Uterine smooth muscle cell (primary cell): ENCODE measurements around the gene SETD1B. TPM values are rescaled to one million over a fixed set of nuclear protein-coding genes. Genes with fewer than 3 reads are reported as not detected.

Experiments
- total RNA-seq: library from RNA; depleted of rRNA; stranded (reverse); fragments of >200 nt; gene quantifications from 2 replicates; pipeline ENCODE4 v1.2.3, GENCODE V29; 2014

Gene SETD1B
- total RNA-seq = 4.0 and 4.1 TPM in 2 replicates

DNA sequence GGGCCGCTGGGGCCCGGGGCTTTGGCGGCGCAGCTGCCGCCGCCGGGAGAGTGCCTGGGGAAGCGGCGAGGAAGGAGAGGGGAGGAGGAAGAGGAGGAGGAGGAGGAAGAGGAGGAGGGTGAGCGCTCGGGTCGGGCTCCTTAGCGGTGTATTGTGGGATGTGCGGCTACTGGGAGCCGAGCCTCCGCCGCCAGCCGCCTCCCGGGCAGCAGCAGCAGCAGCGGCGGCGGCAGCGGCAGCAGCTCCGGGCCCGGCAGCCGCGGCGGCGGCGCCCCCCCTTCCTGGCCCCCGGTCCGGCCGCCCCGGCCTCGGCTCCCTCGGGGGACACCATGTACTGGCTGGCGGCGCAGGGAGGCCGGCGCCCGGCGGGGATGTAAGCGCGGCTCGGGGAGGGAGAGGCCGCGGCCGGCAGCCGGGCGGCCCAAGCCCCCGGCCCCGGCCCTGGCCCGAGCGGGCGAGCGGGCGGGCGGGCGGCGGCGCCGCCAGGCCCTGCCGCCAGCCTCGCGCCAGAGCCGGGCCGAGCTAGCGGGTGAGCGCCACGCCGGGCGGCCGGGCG, at the start of gene SETD1B:
Gene SETD1B (plus strand): TSS at position 149 of the 556 bp plus-strand sequence. CDS start 729 bp downstream, outside the sequence.

DNA sequence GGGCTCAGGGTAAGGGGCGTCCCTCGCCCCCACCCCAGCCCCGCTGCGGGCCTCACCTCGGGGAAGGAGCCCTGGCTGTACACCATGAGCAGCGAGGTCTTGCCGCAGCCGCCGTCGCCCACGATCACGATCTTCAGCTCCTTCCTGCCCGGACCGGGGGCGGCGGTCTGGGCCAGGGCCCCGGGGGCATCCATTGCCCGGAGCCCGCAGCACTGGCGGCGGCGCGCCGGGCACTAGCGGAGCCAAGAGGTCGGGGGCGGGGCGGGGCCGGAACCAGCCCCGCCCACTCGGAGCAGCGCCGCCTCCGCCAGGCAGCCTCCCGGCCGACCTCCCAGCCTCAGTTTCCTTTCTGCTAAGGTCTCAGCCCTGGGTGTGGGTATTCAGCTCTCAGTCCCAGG, 10.4 kb upstream of the SETD1B start, which contains the start of gene RHOF:
Gene RHOF (minus strand): TSS at position 249 of the 398 bp plus-strand sequence. CDS start 55 bp downstream, at position 194.

DNA sequence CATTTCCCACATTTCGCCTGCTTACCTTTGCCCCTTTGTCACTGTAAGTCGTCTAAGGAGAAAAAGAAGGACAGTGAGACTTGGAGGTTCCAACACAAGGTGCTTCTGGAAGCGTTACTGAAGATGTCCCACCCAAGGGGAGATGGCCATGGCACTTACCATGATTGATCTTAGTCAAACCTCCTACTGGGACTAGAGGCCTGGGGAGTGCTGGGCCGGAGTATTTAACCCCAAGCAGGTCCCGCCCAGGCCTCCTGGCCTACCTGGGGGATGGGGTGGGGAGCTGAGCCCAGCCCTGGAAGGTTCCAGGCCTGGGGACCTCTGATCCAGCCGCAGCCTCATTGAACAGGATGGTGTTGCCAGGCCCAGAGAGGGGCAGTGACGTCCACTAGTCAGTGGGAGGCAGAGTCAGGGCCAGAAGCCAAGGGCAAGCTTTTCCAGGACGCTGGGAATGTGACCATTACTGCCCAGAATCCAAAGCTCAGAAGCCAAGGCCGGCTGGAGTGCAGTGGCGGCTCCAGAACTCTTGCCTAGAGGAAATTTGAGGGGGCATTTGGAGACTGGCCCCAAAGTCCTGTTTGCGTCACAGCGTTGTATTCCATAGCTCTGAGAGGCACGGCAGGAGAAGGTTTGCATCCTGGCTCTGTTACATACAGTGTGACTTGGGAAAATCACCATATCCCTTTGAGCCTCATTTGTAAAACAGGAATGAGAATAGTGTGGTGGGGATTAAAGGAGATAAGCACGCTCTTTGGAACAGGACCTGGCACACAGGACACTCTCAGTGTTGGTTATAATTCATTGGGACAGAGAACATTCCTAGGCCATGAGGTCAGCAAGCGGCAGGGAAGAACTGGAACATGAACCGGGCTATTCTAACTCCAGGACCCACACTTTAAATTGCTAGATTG, 55.1 kb downstream of the SETD1B start, which contains the start of gene HPD:
Gene HPD (minus strand): TSS at position 198 of the 911 bp plus-strand sequence. CDS start 36 bp downstream, at position 162.

Other genes starting within 250 kb of the SETD1B start
- gene KDM2B, start 223.0 kb upstream of the SETD1B start, total RNA-seq = 29.2 and 47.9 TPM in 2 replicates
- gene ORAI1, start 177.5 kb upstream of the SETD1B start, total RNA-seq = 8.5 and 10.1 TPM in 2 replicates
- 0.55 and 0.62 TPM in 2 replicates for gene MORN3, start 134.4 kb upstream of the SETD1B start, total RNA-seq
- gene TMEM120B, start 91.3 kb upstream of the SETD1B start, total RNA-seq = 15.7 and 16.7 TPM in 2 replicates
- gene RHOF, start 10.3 kb upstream of the SETD1B start, total RNA-seq = 6.6 and 10.8 TPM in 2 replicates
- 0.12 TPM in 1 of 2 replicates, not detected in the other for gene HPD, start 54.9 kb downstream of the SETD1B start, total RNA-seq
- gene PSMD9, start 84.8 kb downstream of the SETD1B start, total RNA-seq = 86.6 and 173 TPM in 2 replicates
- 2.3 and 5.0 TPM in 2 replicates for gene CFAP251, start 114.6 kb downstream of the SETD1B start, total RNA-seq
- gene BCL7A, start 217.9 kb downstream of the SETD1B start, total RNA-seq = 4.1 and 4.2 TPM in 2 replicates